OCI-LY1 (cell line): Measurements from ENCODE around the gene LRP10.

Experiments
- EZH2 ChIP-seq: fragments of 200-600 bp; sonication (generic), shearing (Covaris generic); IDR thresholded peaks from 2 replicates; pipeline ENCODE4 v1.8.0; 2017; ENCODE audit warnings: borderline replicate concordance, mixed run types, mild to moderate bottlenecking, antibody characterized with exemption, low read length, moderate library complexity, mixed read lengths
- TF ChIP-seq, protein P1 (sequence below): fragments of 200-600 bp; sonication (generic), shearing (Covaris generic); IDR thresholded peaks from 2 replicates; pipeline ENCODE4 v1.5.1; 2017; ENCODE audit warnings: mild to moderate bottlenecking, antibody characterized with exemption, low read length, moderate library complexity, mixed read lengths

DNA sequence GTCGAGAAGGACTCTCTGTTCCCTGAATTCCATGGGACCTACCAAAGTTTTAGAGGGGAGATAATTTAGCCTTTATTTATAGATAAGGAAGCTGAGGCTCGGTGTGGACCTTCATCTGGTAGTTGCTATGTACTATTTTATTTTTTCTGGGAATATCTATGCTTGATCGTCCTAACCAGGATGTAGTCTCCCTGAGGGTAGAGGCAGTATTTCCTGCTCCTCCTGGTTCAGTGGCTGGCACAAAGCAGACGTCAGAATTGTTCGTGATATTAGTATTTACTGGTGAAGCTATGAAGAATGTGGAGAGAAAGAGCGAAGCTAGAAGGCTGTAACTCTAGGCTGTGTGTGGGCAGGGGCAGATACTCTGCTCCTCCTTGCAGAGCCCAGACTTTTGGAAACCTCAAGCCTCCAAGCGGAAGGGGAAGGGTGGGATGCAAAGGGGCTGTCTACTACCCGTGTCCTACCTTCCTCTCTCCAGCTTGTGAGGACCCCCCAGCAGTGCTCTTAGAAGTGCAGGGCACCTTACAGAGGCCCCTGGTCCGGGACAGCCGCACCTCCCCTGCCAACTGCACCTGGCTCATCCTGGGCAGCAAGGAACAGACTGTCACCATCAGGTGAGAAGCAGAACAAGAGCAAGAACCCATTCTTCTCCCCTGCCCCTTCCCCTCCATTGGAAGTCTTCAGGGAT is 1.4 kb downstream of the LRP10 start:
- TF ChIP-seq, protein P1, sequence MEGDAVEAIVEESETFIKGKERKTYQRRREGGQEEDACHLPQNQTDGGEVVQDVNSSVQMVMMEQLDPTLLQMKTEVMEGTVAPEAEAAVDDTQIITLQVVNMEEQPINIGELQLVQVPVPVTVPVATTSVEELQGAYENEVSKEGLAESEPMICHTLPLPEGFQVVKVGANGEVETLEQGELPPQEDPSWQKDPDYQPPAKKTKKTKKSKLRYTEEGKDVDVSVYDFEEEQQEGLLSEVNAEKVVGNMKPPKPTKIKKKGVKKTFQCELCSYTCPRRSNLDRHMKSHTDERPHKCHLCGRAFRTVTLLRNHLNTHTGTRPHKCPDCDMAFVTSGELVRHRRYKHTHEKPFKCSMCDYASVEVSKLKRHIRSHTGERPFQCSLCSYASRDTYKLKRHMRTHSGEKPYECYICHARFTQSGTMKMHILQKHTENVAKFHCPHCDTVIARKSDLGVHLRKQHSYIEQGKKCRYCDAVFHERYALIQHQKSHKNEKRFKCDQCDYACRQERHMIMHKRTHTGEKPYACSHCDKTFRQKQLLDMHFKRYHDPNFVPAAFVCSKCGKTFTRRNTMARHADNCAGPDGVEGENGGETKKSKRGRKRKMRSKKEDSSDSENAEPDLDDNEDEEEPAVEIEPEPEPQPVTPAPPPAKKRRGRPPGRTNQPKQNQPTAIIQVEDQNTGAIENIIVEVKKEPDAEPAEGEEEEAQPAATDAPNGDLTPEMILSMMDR: peak; percentile 3; the same call in 1 of the 2 replicates
- TF ChIP-seq EZH2: no peak
